Thyroid gland (tissue), 4 donors: ENCODE measurements around the gene RPSA.

ENCODE experiments used
- POLR2A ChIP-seq, 2 donors: fragments of 450-650 bp; IDR thresholded peaks; one replicate each; pipeline ENCODE4 v1.6.1; 2017; ENCODE audit warnings: antibody characterized with exemption in 2 of 2, mild to moderate bottlenecking in 2 of 2, moderate library complexity in 1 of 2
- TF ChIP-seq, protein P1 (sequence below), 6 experiments: fragments of 200-600 bp in 3 of 6; fragments of 450-650 bp in 3 of 6; sonication (generic) in 3 of 6; IDR thresholded peaks; one replicate each; pipeline ENCODE4 v1.5.1; 2016 to 2019; ENCODE audit warnings: antibody characterized with exemption in 6 of 6, mild to moderate bottlenecking in 2 of 6, inconsistent platforms in 1 of 6, moderate library complexity in 1 of 6

GRCh38 chr3:39405687-39406367 lies 693 bp upstream of the RPSA start:
- TF ChIP-seq, protein P1, sequence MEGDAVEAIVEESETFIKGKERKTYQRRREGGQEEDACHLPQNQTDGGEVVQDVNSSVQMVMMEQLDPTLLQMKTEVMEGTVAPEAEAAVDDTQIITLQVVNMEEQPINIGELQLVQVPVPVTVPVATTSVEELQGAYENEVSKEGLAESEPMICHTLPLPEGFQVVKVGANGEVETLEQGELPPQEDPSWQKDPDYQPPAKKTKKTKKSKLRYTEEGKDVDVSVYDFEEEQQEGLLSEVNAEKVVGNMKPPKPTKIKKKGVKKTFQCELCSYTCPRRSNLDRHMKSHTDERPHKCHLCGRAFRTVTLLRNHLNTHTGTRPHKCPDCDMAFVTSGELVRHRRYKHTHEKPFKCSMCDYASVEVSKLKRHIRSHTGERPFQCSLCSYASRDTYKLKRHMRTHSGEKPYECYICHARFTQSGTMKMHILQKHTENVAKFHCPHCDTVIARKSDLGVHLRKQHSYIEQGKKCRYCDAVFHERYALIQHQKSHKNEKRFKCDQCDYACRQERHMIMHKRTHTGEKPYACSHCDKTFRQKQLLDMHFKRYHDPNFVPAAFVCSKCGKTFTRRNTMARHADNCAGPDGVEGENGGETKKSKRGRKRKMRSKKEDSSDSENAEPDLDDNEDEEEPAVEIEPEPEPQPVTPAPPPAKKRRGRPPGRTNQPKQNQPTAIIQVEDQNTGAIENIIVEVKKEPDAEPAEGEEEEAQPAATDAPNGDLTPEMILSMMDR (IDR thresholded peaks at IDR 0.05), result no peak
- no peak for TF ChIP-seq POLR2A (IDR thresholded peaks at IDR 0.05)
